ENCODE results near the gene SEMA6C.

The SEMA6C gene

DNA sequence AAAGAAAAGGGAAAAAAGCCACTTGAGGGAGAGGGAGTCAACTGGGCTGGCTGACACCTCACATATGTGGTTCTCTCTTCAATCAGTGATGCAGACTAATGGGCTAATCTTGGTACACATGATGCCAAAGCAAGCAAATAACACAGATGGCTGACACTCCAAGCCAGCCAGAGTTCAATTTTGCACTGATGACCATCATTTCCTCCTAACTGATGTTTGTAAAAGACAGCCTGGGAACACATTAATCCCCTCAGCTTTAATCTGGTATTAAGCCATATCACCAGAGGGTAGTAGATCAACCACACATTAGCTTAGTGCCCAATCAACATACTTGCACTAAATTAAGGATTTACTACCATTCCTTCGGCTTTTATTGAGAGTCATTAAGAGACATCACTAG is 40.8 kb upstream of the SEMA6C start:
- no peak for TF ChIP-seq CTCF (IDR thresholded peaks at IDR 0.05; ENCODE audit: borderline replicate concordance, control extremely low read depth, extremely low read depth, insufficient read depth, missing control alignments)
- in situ Hi-C loops (cut with MboI; ENCODE audit: low sequenced_read_pairs, unreplicated experiment): no loop called here
- DNase-seq (ENCODE audit: low spot score): no peak

- in situ Hi-C loops (cut with MboI; ENCODE audit: low sequenced_read_pairs, unreplicated experiment): no loop called here
- DNase-seq (ENCODE audit: low spot score): no peak
- no peak for TF ChIP-seq CTCF (IDR thresholded peaks at IDR 0.05; ENCODE audit: borderline replicate concordance, control extremely low read depth, extremely low read depth, insufficient read depth, missing control alignments)
These were observed 37.8 kb upstream of the SEMA6C start for GRCh38 chr1:151184211-151184610.

DNA sequence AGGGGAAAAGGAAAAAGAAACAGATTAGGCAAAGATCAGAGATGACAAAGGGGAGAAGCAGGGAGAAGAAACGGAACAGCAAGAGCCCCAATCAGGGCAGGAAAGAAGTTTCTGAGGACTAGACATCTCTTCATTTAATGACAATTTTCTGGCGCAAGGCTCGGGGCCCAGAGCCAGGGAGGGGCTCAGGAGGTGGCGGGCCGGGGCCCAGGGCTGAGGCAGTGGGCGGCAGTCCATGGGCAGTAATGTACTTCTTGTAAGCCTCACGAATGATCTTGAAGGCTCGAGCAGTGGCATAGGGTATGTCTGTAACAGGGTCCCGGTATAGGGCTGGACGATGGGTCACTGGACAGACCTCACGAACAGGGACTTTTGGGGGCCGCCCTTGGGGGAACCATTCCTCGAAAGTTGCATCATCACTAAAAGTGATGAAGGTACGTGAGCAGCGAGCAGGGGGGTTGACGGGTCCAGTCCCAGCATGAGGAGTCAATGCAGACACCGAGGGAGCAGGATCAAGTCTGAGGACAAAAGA is 30.1 kb upstream of the SEMA6C start:
- DNase-seq (ENCODE audit: low spot score): no peak
- in situ Hi-C loops (cut with MboI; ENCODE audit: low sequenced_read_pairs, unreplicated experiment): no loop called here
- TF ChIP-seq CTCF (IDR thresholded peaks at IDR 0.05; ENCODE audit: borderline replicate concordance, control extremely low read depth, extremely low read depth, insufficient read depth, missing control alignments): no peak

GRCh38 chr1:151175863-151176262 is 29.4 kb upstream of the SEMA6C start, which contains the start of gene TMOD4:
TSS of gene TMOD4 (minus strand) at chr1:151175981. CDS start at chr1:151174875, 1,106 bp downstream.
- in situ Hi-C loops (cut with MboI; ENCODE audit: low sequenced_read_pairs, unreplicated experiment): no loop called here
- peak; percentile 53 for DNase-seq (ENCODE audit: low spot score)

GRCh38 chr1:151175041-151175741 is 28.8 kb upstream of the SEMA6C start:
- TF ChIP-seq CTCF (IDR thresholded peaks at IDR 0.05; ENCODE audit: borderline replicate concordance, control extremely low read depth, extremely low read depth, insufficient read depth, missing control alignments): no peak
- DNase-seq (ENCODE audit: low spot score): no peak

More at GRCh38 chr1:151175863-151176262, 29.4 kb upstream of the SEMA6C start, which contains the start of gene TMOD4:
- peak; percentile 22 for TF ChIP-seq CTCF (IDR thresholded peaks at IDR 0.05; ENCODE audit: borderline replicate concordance, control extremely low read depth, extremely low read depth, insufficient read depth, missing control alignments)

DNA sequence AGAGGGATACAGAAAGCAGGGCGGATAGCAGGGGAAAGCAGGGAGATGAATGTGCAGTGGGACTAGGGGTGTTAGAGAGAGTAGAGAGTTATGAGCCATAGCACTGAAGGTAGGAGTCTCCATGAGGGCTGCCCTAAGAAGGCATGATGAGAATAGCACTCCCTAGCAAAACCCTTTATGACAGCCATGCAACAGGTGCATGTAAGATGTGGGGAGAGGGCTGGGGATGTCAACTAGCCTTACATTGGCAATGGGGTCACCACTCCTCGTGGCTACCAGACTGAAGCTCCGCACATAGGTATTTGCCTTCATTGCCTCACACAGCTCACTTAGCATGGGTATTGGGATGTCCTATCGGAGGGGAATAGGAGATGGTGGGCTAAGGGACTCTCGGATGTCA is 24.8 kb upstream of the SEMA6C start:
- no peak for DNase-seq (ENCODE audit: low spot score)
- no peak for TF ChIP-seq CTCF (IDR thresholded peaks at IDR 0.05; ENCODE audit: borderline replicate concordance, control extremely low read depth, extremely low read depth, insufficient read depth, missing control alignments)
- in situ Hi-C loops (cut with MboI; ENCODE audit: low sequenced_read_pairs, unreplicated experiment): no loop called here

More at GRCh38 chr1:151175041-151175741, 28.8 kb upstream of the SEMA6C start:
- in situ Hi-C loops (cut with MboI; ENCODE audit: low sequenced_read_pairs, unreplicated experiment): no loop called here

Measured in GM13976 (cell line).